GM12801 (cell line): ENCODE measurements around the gene MRM2.

ENCODE experiments used
- CTCF ChIP-seq: IDR thresholded peaks from one replicate; pipeline ENCODE4 v1.5.1; 2011; ENCODE audit warnings: control low read depth; ENCODE audit not compliant: insufficient read length; ENCODE audit errors: extremely low read depth

Gene MRM2

GRCh38 chr7:2208712-2209111, 33.3 kb downstream of the MRM2 start:
- no peak for TF ChIP-seq CTCF

- TF ChIP-seq CTCF: no peak
Measured at GRCh38 chr7:2205036-2205780, 36.8 kb downstream of the MRM2 start.

- TF ChIP-seq CTCF: no peak
Measured at GRCh38 chr7:2204446-2204845, 37.6 kb downstream of the MRM2 start.

GRCh38 chr7:2203766-2204300, 38.2 kb downstream of the MRM2 start:
- no peak for TF ChIP-seq CTCF

- TF ChIP-seq CTCF: no peak
Measured at GRCh38 chr7:2202901-2203765, 38.9 kb downstream of the MRM2 start.

GRCh38 chr7:2202361-2202761, 39.6 kb downstream of the MRM2 start:
- no peak for TF ChIP-seq CTCF

- TF ChIP-seq CTCF: no peak
Measured at GRCh38 chr7:2201686-2202360, 40.2 kb downstream of the MRM2 start.
